GM19467 (cell line): Measurements from ENCODE around the gene PHF3.
A peak's percentile ranks its signal among the peaks of the same experiment; 100 is the strongest.

ENCODE experiments used
- ATAC-seq: cut with Tn5 transposase; IDR thresholded peaks from one replicate; pipeline ENCODE4 v1.9.1; 2021; ENCODE audit warnings: mild to moderate bottlenecking, moderate library complexity; ENCODE audit not compliant: unreplicated experiment

PHF3 gene

GRCh38 chr6:63635588-63636517 lies at the start of gene PHF3:
PHF3 (plus strand) TSS chr6:63635802; CDS start chr6:63646552, 10,750 bp downstream.
- peak; percentile 88 for ATAC-seq

GRCh38 chr6:63589952-63590411 lies 45.6 kb upstream of the PHF3 start:
- no peak for ATAC-seq

- ATAC-seq, result no peak
Observed at GRCh38 chr6:63592886-63593285, 42.7 kb upstream of the PHF3 start.

- no peak for ATAC-seq
Observed at GRCh38 chr6:63597141-63598048, 38.2 kb upstream of the PHF3 start.

- peak; percentile 100 for ATAC-seq
Observed at GRCh38 chr6:63598049-63599036, 37.3 kb upstream of the PHF3 start.

- ATAC-seq, result no peak
Observed at GRCh38 chr6:63599243-63599642, 36.4 kb upstream of the PHF3 start.

- no peak for ATAC-seq
Observed at GRCh38 chr6:63600136-63600535, 35.5 kb upstream of the PHF3 start.

GRCh38 chr6:63609231-63609630 lies 26.4 kb upstream of the PHF3 start:
- ATAC-seq, result no peak

- no peak for ATAC-seq
Observed at GRCh38 chr6:63610944-63611343, 24.7 kb upstream of the PHF3 start.

- no peak for ATAC-seq
Observed at GRCh38 chr6:63611560-63611959, 24.0 kb upstream of the PHF3 start.

GRCh38 chr6:63615590-63615989 lies 20.0 kb upstream of the PHF3 start:
- ATAC-seq, result no peak

GRCh38 chr6:63624091-63624490 lies 11.5 kb upstream of the PHF3 start:
- no peak for ATAC-seq

- no peak for ATAC-seq
Observed at GRCh38 chr6:63630466-63630865, 5.1 kb upstream of the PHF3 start.

GRCh38 chr6:63634630-63635029 lies 972 bp upstream of the PHF3 start:
- ATAC-seq, result no peak

GRCh38 chr6:63635215-63635587 lies 401 bp upstream of the PHF3 start:
- ATAC-seq, result peak; percentile 19

- ATAC-seq, result no peak
Observed at GRCh38 chr6:63636518-63637021, 968 bp downstream of the PHF3 start.

GRCh38 chr6:63637865-63638445 lies 2.4 kb downstream of the PHF3 start:
- ATAC-seq, result no peak

GRCh38 chr6:63640062-63640461 lies 4.5 kb downstream of the PHF3 start:
- no peak for ATAC-seq

GRCh38 chr6:63643862-63644261 lies 8.3 kb downstream of the PHF3 start:
- no peak for ATAC-seq
